OCI-LY1 (cell line): ENCODE measurements around the gene LGR4.

Source experiments
- CTCF ChIP-seq: fragments of 200-600 bp; sonication (generic), shearing (Covaris generic); IDR thresholded peaks from 2 replicates; pipeline ENCODE4 v1.5.1; 2017; ENCODE audit warnings: mild to moderate bottlenecking, antibody characterized with exemption, low read length, moderate library complexity, mixed read lengths
- EZH2 ChIP-seq: fragments of 200-600 bp; sonication (generic), shearing (Covaris generic); IDR thresholded peaks from 2 replicates; pipeline ENCODE4 v1.8.0; 2017; ENCODE audit warnings: borderline replicate concordance, mixed run types, mild to moderate bottlenecking, antibody characterized with exemption, low read length, moderate library complexity, mixed read lengths

- TF ChIP-seq CTCF (no peak), EZH2 (no peak)
These were observed 3.4 kb downstream of the LGR4 start for GRCh38 chr11:27468995-27469695.
